HCT116 (cell line): ENCODE data around the gene MMEL1. TPM values are rescaled to one million over a fixed set of nuclear protein-coding genes. Genes with fewer than 3 reads are reported as not detected.

Experiments
- ATAC-seq: fragments of 200-7000 bp; cut with Tn5 transposase; 2 replicates; pipeline ENCODE4 v1.9.1; 2020; ENCODE audit warnings: mild to moderate bottlenecking, moderate library complexity
- BruUV-seq: library from RNA; stranded (reverse); fragments of 400-500 nt; replicated peaks from 2 replicates; lab custom pipeline; 2021; lab: Mats Ljungman, UMichigan
- CTCF ChIA-PET: fragments of 300-600 bp; sonication (Branson Sonifier 250); formaldehyde crosslinking; loops from one replicate; lab custom pipeline; 2021; ENCODE audit warnings: antibody characterized with exemption; lab: Charles Lee
- POLR2A ChIA-PET: fragments of 300-600, 350-600 bp; sonication (Branson Sonifier 250); formaldehyde crosslinking; loops from one replicate; lab custom pipeline; 2021; ENCODE audit warnings: antibody characterized with exemption; lab: Charles Lee
- RAD21 ChIA-PET, 2 experiments: fragments of 300-600 bp; sonication (Branson Sonifier 250); formaldehyde crosslinking; loops; one replicate each; lab custom pipeline; 2023; ENCODE audit warnings: low total read pairs in 2 of 2; ENCODE audit not compliant: uncharacterized antibody in 2 of 2, unreplicated experiment in 2 of 2, low non-redundant PET in 1 of 2; lab: Charles Lee
- DNase-seq: peaks from one replicate; pipeline ENCODE4 v3.0.0-alpha.2; 2010; ENCODE audit warnings: low read depth, low spot score
- H2AFZ ChIP-seq: fragments of 200-600 bp; shearing (Covaris generic), sonication (generic); 2 replicates; pipeline ENCODE4 v1.6.1; 2017; ENCODE audit warnings: low read depth, mixed run types, mixed read lengths, antibody characterized with exemption, low read length; ENCODE audit not compliant: poor library complexity, severe bottlenecking
- H3K27ac ChIP-seq: 2 replicates; pipeline ENCODE4 v1.5.1; 2012; ENCODE audit warnings: low read depth, low read length
- H3K27me3 ChIP-seq: fragments of 200-600 bp; sonication (generic); 2 replicates; pipeline ENCODE4 v1.6.1; 2016; ENCODE audit warnings: mixed run types, low read length, mixed read lengths; ENCODE audit not compliant: insufficient read depth
- H3K36me3 ChIP-seq, 2 experiments: fragments of 200-500 bp in 1 of 2; fragments of 200-600 bp in 1 of 2; sonication (Bioruptor generic) in 1 of 2; sonication (generic) in 1 of 2; 2 replicates each; pipeline versions ENCODE4 v1.5.1 to v1.6.1; 2014 to 2016; ENCODE audit warnings: low read length in 2 of 2, inconsistent platforms in 1 of 2, mixed read lengths in 1 of 2, mixed run types in 1 of 2; ENCODE audit not compliant: insufficient read depth in 2 of 2, control insufficient read depth in 1 of 2
- H3K4me1 ChIP-seq, 2 experiments: fragments of 200-600 bp in 1 of 2; sonication (generic) in 1 of 2; 2 replicates each; pipeline versions ENCODE4 v1.5.1 to v1.6.1; 2012 to 2017; ENCODE audit warnings: low read length in 2 of 2, inconsistent platforms in 1 of 2, mild to moderate bottlenecking in 1 of 2, mixed read lengths in 1 of 2, mixed run types in 1 of 2, moderate library complexity in 1 of 2; ENCODE audit not compliant: insufficient read depth in 2 of 2, control insufficient read depth in 1 of 2
- H3K4me2 ChIP-seq: fragments of 200-600 bp; sonication (generic); 2 replicates; pipeline ENCODE4 v1.6.1; 2017; ENCODE audit warnings: mixed run types, low read length, mixed read lengths
- H3K4me3 ChIP-seq, 2 experiments: fragments of 200-600 bp in 1 of 2; sonication (generic) in 1 of 2; replicated peaks in 1 of 2; 2 replicates each; pipeline ENCODE4 v1.5.1; 2011 to 2016; ENCODE audit warnings: low read length in 2 of 2, control low read depth in 1 of 2, low read depth in 1 of 2, mild to moderate bottlenecking in 1 of 2, mixed read lengths in 1 of 2, mixed run types in 1 of 2
- H3K79me2 ChIP-seq: fragments of 200-600 bp; sonication (generic); 2 replicates; pipeline ENCODE4 v1.6.1; 2017; ENCODE audit warnings: mild to moderate bottlenecking, mixed run types, low read length, moderate library complexity, mixed read lengths; ENCODE audit not compliant: insufficient read depth
- H3K9ac ChIP-seq: fragments of 200-600 bp; sonication (generic); 2 replicates; pipeline ENCODE4 v1.6.1; 2016; ENCODE audit warnings: low read length, mixed read lengths
- H3K9me2 ChIP-seq: fragments of 200-600 bp; sonication (generic), shearing (Covaris generic); 2 replicates; pipeline ENCODE4 v1.6.1; 2017; ENCODE audit warnings: mixed run types, mild to moderate bottlenecking, moderate library complexity; ENCODE audit not compliant: insufficient read depth
- H3K9me3 ChIP-seq, 2 experiments: fragments of 200-500 bp in 1 of 2; fragments of 200-600 bp in 1 of 2; sonication (Bioruptor generic) in 1 of 2; sonication (generic) in 1 of 2; 2 replicates each; pipeline ENCODE4 v1.6.1; 2014 to 2017; ENCODE audit warnings: low read length in 2 of 2, mixed read lengths in 2 of 2, inconsistent platforms in 1 of 2, low read depth in 1 of 2, mild to moderate bottlenecking in 1 of 2, mixed run types in 1 of 2, moderate library complexity in 1 of 2; ENCODE audit not compliant: control insufficient read depth in 1 of 2, insufficient read depth in 1 of 2
- H4K20me1 ChIP-seq: fragments of 200-600 bp; sonication (generic), shearing (Covaris generic); 2 replicates; pipeline ENCODE4 v1.6.1; 2017; ENCODE audit warnings: mixed run types, mild to moderate bottlenecking, moderate library complexity; ENCODE audit not compliant: insufficient read depth
- CBX3 ChIP-seq: IDR thresholded peaks from 2 replicates; pipeline ENCODE4 v1.6.1; 2012; ENCODE audit warnings: low read depth
- CEBPB ChIP-seq: IDR thresholded peaks from 2 replicates; pipeline ENCODE4 v1.6.1; 2012; ENCODE audit warnings: low read depth
- ELF1 ChIP-seq: IDR thresholded peaks from 2 replicates; pipeline ENCODE4 v1.6.1; 2012; ENCODE audit warnings: low read depth, borderline replicate concordance
- EZH2 ChIP-seq: fragments of 200-600 bp; sonication (generic); IDR thresholded peaks from 2 replicates; pipeline ENCODE4 v1.6.1; 2017; ENCODE audit warnings: antibody characterized with exemption, mixed run types
- EZH2phosphoT487 ChIP-seq: fragments of 200-600 bp; IDR thresholded peaks from 2 replicates; pipeline ENCODE4 v1.6.1; 2018; ENCODE audit warnings: antibody characterized with exemption, borderline replicate concordance
- FOSL1 ChIP-seq: IDR thresholded peaks from 2 replicates; pipeline ENCODE4 v1.6.1; 2012; ENCODE audit warnings: low read depth
- JUND ChIP-seq: IDR thresholded peaks from 2 replicates; pipeline ENCODE4 v1.6.1; 2012
- POLR2A ChIP-seq: IDR thresholded peaks from 2 replicates; pipeline ENCODE4 v1.7.0; 2011; ENCODE audit warnings: borderline replicate concordance; ENCODE audit not compliant: insufficient read depth, insufficient read length; ENCODE audit errors: extremely low read depth
- RAD21 ChIP-seq: IDR thresholded peaks from 2 replicates; pipeline ENCODE4 v1.6.1; 2012; ENCODE audit warnings: low read depth, mild to moderate bottlenecking
- SIN3A ChIP-seq: IDR thresholded peaks from 2 replicates; pipeline ENCODE4 v1.6.1; 2012; ENCODE audit warnings: low read depth
- SRF ChIP-seq: IDR thresholded peaks from 2 replicates; pipeline ENCODE4 v1.6.1; 2012; ENCODE audit warnings: low read depth
- TCF7L2 ChIP-seq: IDR thresholded peaks from 2 replicates; pipeline ENCODE4 v1.7.0; 2011; ENCODE audit warnings: borderline replicate concordance, inconsistent platforms; ENCODE audit not compliant: insufficient read depth, insufficient read length; ENCODE audit errors: extremely low read depth
- YY1 ChIP-seq: IDR thresholded peaks from 2 replicates; pipeline ENCODE4 v1.6.1; 2011; ENCODE audit warnings: low read length, low read depth, moderate library complexity, mild to moderate bottlenecking; ENCODE audit not compliant: insufficient replicate concordance; ENCODE audit errors: extremely low read depth
- ZFX ChIP-seq: fragments of 450-650 bp; IDR thresholded peaks from 2 replicates; pipeline ENCODE4 v1.6.1; 2017
- ZNF274 ChIP-seq: fragments of 200-500 bp; sonication (Bioruptor generic); IDR thresholded peaks from 2 replicates; pipeline ENCODE4 v1.6.1; 2014; ENCODE audit warnings: mild to moderate bottlenecking, low read depth, low read length, inconsistent platforms
- intact Hi-C: fragments of 100-400 bp; cut with micrococcal nuclease; formaldehyde crosslinking; loops from 2 replicates; pipeline ENCODE4 v1.10.0; 2022
- total RNA-seq: library from RNA; stranded (reverse); gene quantifications from one replicate; pipeline ENCODE4 v1.2.1, GENCODE V29; 2021; ENCODE audit not compliant: unreplicated experiment
- TF ChIP-seq, protein P1 (sequence below): IDR thresholded peaks from 2 replicates; pipeline ENCODE4 v1.6.1; 2012
- TF ChIP-seq, protein P2 (sequence below): IDR thresholded peaks from 2 replicates; pipeline ENCODE4 v1.6.1; 2011; ENCODE audit warnings: mild to moderate bottlenecking, low read length, moderate library complexity; ENCODE audit not compliant: insufficient replicate concordance; ENCODE audit errors: extremely low read depth
- TF ChIP-seq, protein P3 (sequence below), 3 experiments: fragments of 200-600 bp in 1 of 3; sonication (generic) in 1 of 3; IDR thresholded peaks in 2 of 3; conservative IDR thresholded peaks in 1 of 3; 2 replicates each; pipeline ENCODE4 v1.5.1; 2012 to 2017; ENCODE audit warnings: low read depth in 2 of 3, low read length in 2 of 3, antibody characterized with exemption in 1 of 3, borderline replicate concordance in 1 of 3, control low read depth in 1 of 3, mild to moderate bottlenecking in 1 of 3, mixed read lengths in 1 of 3, mixed run types in 1 of 3, moderate library complexity in 1 of 3; ENCODE audit not compliant: insufficient read depth in 1 of 3
- TF ChIP-seq, protein P4 (sequence below): IDR thresholded peaks from 2 replicates; pipeline ENCODE4 v1.6.1; 2012; ENCODE audit warnings: low read depth
- TF ChIP-seq, protein P5 (sequence below): IDR thresholded peaks from 2 replicates; pipeline ENCODE4 v1.6.1; 2012

The MMEL1 gene
- total RNA-seq, 1 experiment from 2014 or later, result 2.7 TPM

DNA sequence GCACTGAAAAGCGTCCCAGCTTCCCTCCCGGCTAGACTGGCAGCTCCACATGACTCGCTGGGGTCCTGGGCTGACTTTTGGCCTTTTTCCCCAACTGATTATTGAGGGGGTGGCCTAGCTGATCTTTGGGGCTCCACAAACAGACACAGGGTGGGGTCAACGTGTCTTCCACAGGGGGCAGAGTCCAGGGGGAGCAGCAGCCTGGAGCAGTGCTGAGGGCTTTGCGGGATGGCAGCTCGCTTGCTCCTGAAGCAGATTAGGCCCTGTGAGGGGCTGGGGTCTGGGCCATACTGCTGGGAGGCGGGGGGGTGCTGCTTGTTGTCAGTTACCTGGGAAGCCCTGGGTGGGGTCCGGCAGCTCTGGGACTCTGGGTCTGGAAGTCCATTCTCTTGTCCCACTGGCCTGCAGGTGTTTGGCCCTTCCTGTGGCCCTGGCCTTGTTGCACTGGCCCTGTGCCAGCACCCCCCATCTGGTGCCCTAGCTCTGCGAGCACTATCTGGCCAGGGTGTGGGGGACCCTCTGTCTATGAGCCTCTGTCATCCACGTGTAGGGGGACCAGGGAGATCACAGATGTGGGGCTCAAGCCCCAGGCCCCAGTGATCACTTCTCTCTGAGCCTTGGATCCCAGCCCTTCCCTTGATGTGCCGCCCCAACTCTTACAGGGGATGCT lies 90.4 kb downstream of the MMEL1 start:
- no peak for ATAC-seq
- intact Hi-C loops, result no loop called here
- ChIA-PET CTCF (no interaction called here), RAD21 (no interaction called here), POLR2A (no interaction called here)
- Histone ChIP-seq H3K9me2 (no peaks in the 10 kb centered on the region), H3K9me3 (no peaks in the 10 kb centered on the region), H3K4me1 (peaks cover 6 to 31% of the 10 kb centered on the region in 2 experiments), H3K79me2 (no peaks in the 10 kb centered on the region), H2AFZ (no peak overlapping the region), H3K27ac (no peak overlapping the region), H4K20me1 (no peaks in the 10 kb centered on the region), H3K4me3 (no peak overlapping the region)
- TF ChIP-seq, protein P1, sequence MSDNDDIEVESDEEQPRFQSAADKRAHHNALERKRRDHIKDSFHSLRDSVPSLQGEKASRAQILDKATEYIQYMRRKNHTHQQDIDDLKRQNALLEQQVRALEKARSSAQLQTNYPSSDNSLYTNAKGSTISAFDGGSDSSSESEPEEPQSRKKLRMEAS, result no peak
- no peak for TF ChIP-seq YY1
- TF ChIP-seq TCF7L2, result no peak
- no peak for TF ChIP-seq ZFX
- no peak for TF ChIP-seq SIN3A
- TF ChIP-seq, protein P2, sequence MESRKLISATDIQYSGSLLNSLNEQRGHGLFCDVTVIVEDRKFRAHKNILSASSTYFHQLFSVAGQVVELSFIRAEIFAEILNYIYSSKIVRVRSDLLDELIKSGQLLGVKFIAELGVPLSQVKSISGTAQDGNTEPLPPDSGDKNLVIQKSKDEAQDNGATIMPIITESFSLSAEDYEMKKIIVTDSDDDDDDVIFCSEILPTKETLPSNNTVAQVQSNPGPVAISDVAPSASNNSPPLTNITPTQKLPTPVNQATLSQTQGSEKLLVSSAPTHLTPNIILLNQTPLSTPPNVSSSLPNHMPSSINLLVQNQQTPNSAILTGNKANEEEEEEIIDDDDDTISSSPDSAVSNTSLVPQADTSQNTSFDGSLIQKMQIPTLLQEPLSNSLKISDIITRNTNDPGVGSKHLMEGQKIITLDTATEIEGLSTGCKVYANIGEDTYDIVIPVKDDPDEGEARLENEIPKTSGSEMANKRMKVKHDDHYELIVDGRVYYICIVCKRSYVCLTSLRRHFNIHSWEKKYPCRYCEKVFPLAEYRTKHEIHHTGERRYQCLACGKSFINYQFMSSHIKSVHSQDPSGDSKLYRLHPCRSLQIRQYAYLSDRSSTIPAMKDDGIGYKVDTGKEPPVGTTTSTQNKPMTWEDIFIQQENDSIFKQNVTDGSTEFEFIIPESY, result no peak
- TF ChIP-seq CBX3, result no peak
- TF ChIP-seq EZH2, result no peak
- TF ChIP-seq ZNF274, result no peak
- no peak for TF ChIP-seq EZH2phosphoT487
- TF ChIP-seq, protein P3, sequence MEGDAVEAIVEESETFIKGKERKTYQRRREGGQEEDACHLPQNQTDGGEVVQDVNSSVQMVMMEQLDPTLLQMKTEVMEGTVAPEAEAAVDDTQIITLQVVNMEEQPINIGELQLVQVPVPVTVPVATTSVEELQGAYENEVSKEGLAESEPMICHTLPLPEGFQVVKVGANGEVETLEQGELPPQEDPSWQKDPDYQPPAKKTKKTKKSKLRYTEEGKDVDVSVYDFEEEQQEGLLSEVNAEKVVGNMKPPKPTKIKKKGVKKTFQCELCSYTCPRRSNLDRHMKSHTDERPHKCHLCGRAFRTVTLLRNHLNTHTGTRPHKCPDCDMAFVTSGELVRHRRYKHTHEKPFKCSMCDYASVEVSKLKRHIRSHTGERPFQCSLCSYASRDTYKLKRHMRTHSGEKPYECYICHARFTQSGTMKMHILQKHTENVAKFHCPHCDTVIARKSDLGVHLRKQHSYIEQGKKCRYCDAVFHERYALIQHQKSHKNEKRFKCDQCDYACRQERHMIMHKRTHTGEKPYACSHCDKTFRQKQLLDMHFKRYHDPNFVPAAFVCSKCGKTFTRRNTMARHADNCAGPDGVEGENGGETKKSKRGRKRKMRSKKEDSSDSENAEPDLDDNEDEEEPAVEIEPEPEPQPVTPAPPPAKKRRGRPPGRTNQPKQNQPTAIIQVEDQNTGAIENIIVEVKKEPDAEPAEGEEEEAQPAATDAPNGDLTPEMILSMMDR (IDR thresholded peaks at IDR 0.05 in 2 of 3, conservative IDR thresholded peaks at IDR 0.05 in 1 of 3; ENCODE audit: borderline replicate concordance in 1 of 3, insufficient read depth in 1 of 3, low read depth in 2 of 3, low read length in 2 of 3), result no peak
- no peak for TF ChIP-seq SRF
- TF ChIP-seq JUND, result no peak
- TF ChIP-seq FOSL1, result no peak
- TF ChIP-seq, protein P4, sequence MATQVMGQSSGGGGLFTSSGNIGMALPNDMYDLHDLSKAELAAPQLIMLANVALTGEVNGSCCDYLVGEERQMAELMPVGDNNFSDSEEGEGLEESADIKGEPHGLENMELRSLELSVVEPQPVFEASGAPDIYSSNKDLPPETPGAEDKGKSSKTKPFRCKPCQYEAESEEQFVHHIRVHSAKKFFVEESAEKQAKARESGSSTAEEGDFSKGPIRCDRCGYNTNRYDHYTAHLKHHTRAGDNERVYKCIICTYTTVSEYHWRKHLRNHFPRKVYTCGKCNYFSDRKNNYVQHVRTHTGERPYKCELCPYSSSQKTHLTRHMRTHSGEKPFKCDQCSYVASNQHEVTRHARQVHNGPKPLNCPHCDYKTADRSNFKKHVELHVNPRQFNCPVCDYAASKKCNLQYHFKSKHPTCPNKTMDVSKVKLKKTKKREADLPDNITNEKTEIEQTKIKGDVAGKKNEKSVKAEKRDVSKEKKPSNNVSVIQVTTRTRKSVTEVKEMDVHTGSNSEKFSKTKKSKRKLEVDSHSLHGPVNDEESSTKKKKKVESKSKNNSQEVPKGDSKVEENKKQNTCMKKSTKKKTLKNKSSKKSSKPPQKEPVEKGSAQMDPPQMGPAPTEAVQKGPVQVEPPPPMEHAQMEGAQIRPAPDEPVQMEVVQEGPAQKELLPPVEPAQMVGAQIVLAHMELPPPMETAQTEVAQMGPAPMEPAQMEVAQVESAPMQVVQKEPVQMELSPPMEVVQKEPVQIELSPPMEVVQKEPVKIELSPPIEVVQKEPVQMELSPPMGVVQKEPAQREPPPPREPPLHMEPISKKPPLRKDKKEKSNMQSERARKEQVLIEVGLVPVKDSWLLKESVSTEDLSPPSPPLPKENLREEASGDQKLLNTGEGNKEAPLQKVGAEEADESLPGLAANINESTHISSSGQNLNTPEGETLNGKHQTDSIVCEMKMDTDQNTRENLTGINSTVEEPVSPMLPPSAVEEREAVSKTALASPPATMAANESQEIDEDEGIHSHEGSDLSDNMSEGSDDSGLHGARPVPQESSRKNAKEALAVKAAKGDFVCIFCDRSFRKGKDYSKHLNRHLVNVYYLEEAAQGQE, result no peak
- no peak for TF ChIP-seq CEBPB
- no peak for TF ChIP-seq POLR2A
- TF ChIP-seq RAD21, result no peak
- no peak for TF ChIP-seq ELF1
- TF ChIP-seq, protein P5, sequence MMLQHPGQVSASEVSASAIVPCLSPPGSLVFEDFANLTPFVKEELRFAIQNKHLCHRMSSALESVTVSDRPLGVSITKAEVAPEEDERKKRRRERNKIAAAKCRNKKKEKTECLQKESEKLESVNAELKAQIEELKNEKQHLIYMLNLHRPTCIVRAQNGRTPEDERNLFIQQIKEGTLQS, result no peak
- TF ChIP-seq, all 23 proteins: peak for 0
- no TSS peak for BruUV-seq
- no peak for DNase-seq
- no peak overlapping the region for H3K9ac ChIP-seq
- no peak overlapping the region for H3K4me2 ChIP-seq
- H3K36me3 ChIP-seq, result no peaks in the 10 kb centered on the region
- H3K27me3 ChIP-seq, result no peaks in the 10 kb centered on the region
